ENCODE results near the gene RBPJ.

DNA sequence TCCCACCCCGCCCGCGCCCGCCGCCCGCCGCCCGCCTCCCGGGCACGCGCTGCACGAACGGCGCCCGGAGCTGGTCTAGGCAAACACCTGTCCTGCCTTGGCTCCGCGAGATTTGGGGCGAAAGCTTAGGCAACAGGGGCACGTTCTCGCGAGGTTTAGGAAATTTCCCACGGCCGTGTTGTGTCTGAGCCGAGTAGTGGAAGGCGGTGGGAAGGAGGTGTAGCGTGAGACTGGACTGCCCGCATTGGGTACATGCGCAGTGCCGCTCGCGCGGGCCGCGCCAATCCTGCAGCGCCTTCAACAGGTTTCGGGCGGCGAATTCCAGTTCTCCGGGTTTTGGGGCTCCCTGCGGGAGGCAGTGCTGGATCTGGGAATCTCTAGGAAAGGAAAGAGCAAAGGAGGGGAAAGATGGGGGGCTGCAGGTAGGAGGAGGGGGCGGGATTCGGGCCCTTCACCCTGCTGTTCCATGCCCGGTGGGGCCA is 1.3 kb upstream of the RBPJ start:
- peak in 2 of 3 donors; percentile 49 to 53 for TF ChIP-seq POLR2A (IDR thresholded peaks at IDR 0.05)
- TF ChIP-seq, protein P1, sequence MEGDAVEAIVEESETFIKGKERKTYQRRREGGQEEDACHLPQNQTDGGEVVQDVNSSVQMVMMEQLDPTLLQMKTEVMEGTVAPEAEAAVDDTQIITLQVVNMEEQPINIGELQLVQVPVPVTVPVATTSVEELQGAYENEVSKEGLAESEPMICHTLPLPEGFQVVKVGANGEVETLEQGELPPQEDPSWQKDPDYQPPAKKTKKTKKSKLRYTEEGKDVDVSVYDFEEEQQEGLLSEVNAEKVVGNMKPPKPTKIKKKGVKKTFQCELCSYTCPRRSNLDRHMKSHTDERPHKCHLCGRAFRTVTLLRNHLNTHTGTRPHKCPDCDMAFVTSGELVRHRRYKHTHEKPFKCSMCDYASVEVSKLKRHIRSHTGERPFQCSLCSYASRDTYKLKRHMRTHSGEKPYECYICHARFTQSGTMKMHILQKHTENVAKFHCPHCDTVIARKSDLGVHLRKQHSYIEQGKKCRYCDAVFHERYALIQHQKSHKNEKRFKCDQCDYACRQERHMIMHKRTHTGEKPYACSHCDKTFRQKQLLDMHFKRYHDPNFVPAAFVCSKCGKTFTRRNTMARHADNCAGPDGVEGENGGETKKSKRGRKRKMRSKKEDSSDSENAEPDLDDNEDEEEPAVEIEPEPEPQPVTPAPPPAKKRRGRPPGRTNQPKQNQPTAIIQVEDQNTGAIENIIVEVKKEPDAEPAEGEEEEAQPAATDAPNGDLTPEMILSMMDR (IDR thresholded peaks at IDR 0.05): peak in 3 of 7 experiments; percentile 18 to 34 (median 30)

Measured in body of pancreas (tissue), 4 donors.